HT-29 (cell line): ENCODE measurements around the gene PCDHGA3. TPM values are rescaled to one million over a fixed set of nuclear protein-coding genes. Genes with fewer than 3 reads are reported as not detected.
"Not testable (repeated sequence)": the region's sequence is repeated elsewhere in the genome, so short reads cannot be mapped to it uniquely, and the experiment has no call there.

Experiments used
- DNase-seq: peaks from one replicate; pipeline ENCODE4 v3.0.0-alpha.2; 2015; ENCODE audit warnings: low spot score
- total RNA-seq: library from RNA; depleted of rRNA; stranded (reverse); fragments of >200 nt; shearing (Covaris generic); gene quantifications from 2 replicates; pipeline ENCODE4 v1.2.3, GENCODE V29; 2014; rRNA removed

PCDHGA3 gene
- total RNA-seq, result 0.10 TPM in 1 of 2 replicates, not detected in the other

DNA sequence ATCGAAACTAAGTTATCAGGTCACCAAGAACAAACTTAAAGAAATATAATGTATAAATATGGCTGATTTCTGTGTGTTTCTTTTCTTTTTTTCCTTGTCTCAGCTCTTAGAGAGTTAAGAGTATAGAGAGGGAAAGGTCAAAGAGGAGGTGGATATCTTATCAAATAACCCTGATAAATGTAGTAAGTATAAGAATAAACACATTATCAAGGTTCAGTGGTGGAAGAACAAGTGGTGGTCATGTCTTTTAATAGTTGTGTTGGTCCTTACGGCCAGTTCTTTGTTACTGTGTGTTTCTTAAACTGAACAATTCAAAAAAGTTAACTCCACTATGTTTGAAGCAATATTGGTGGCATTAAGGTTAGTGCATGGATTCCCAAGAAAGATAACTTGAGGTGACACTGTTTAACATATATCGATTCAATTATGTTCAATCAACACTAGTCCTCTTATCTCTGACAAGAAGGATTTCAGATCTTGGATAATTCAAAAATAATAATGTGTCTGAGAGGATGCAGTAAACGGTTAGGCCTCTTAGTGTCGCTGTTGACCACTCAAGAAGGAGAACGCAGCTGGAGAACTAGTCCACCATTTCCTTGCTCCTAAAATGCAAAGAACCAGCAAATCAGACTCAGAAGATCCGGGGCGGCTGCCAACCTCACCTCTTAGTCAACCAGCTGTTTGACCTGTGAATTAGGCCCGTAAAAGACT, at the start of gene PCDHGA3:
Gene PCDHGA3 (plus strand): TSS at position 588 of the 711 bp plus-strand sequence. CDS start 205 bp downstream, outside the sequence.
- peak; percentile 40 for DNase-seq

DNA sequence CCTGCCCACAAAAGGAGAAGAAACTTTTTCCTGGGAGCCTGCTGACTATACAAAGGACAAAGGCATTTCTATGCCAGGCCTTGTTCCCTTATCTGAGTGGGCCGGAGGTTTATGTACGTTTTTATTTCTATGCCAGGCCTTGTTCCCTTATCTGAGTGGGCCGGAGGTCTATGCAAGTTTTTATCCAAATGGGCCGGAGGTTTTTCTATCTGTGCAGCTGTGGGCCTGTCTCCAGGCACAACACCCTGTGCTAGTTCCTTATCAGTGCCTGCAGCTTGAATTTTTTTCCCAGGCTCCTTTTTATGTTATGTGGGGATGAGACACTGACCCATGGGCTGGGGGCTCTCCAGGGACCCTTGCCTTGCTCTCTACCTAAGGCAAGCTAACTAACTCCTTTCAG, 45.3 kb upstream of the PCDHGA3 start:
- no peak for DNase-seq

DNA sequence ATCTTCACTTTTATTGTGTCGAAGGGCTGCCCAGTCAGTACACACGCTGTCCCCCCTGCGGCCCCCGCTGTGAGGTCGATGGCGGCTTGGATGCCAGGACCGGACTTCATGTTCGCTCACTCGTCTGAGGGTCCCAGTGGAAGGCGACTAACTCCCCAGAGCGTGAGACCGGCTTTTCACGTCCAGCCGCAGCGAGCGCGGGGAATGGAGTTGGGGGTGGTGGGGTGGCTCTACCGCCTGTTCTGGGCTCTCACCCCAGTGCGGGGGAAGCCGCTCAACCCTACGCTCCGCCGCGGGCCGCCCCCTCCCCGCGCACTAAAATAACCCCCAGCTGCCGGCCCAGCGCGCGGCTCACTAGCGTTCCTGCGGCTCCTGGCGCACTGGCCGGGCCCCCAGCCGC, 39.9 kb upstream of the PCDHGA3 start, which contains the start of gene SLC25A2:
Gene SLC25A2 (minus strand): TSS at position 294 of the 400 bp plus-strand sequence. CDS start 184 bp downstream, at position 110.
- no peak for DNase-seq

DNA sequence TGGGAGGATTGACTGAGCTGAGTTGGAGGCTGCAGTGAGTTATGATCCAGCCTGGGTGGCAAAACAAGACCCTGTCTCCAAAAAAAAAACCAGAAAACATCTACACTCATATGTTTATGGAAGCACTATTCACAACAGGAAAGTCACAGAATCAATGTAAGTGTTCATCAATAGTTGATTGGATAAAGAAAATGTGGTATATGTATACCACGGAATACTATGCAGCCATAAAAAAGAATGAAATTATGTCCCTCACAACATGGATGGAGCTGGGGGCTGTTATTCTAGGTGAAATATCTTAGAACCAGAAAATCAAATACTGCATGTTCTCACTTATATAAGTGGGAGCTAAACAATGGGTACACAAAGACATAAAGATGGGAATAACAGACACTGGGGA, 37.0 kb upstream of the PCDHGA3 start:
- DNase-seq, result no peak

DNA sequence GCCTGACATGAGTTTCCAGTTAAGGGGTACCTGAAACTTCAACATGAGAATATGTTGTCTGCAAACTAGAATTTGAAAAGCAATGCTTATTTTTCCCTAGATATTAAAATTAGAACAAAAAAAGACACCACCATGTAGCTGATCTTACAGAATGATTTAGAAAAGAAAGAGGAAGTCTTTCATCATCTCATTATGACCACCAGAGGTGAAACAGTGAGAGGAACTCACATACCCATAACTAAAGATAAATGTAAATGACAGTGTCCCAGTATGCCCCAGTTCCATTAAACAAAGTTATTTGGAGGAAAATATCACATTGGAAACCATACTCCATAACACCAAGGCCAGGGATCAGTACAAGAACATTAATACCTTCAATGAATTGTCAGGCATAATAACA, 29.9 kb upstream of the PCDHGA3 start:
- DNase-seq, result no peak

DNA sequence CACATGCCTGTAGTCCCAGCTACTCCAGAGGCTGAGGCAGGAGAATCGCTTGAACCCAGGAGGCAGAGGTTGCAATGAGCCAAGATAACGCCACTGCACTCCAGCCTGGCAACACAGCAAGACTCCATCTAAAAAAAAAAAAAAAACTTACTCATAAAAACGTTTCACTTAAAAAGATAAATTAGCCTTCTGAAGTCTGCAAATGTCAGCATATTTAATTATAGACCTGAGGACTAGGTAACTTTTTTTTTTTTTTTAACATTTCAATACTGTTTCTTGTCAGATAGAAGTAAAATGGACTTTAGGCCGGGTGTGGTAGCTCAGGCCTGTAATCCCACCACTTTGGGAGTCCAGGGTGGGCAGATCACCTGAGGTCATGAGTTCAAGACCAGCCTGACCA, 26.7 kb upstream of the PCDHGA3 start:
- DNase-seq, result not testable (repeated sequence)

DNA sequence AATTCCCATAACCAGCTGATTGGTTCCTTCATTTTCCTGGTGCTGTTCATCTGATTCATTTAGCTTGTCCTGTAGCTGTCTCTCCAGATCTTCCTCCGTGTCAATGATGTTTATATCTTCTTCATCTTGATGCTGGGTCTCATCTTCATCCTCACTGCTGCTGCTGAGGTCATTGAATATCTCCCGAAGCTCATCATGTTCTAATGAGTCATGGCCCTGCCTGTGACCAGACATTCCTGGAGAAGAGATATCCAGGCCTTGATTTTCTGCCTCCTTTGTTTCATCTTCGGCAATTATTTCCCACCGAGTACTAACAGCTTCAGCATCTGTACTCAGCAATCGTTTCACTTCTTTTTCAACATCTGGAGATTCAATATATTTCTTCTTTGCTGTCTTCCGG, 24.4 kb upstream of the PCDHGA3 start:
- DNase-seq, result no peak

DNA sequence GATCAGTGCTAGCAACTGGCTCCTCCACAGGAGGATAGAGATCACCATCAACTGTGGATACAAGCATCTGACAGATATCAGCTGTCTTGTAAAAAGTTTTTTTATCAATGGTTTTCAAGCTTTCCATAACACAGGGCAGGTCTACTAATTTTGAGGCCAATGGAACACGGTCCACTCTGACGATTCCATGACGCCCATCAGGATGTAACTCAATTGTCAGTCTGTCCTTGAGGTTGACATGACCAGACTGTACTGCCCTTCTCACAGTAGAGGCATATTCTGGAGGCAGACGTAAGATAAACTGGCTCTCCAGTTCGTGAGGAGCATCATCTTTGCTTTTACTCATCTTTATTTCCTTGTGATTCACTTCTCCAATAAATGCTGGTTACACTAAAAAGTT, 23.9 kb upstream of the PCDHGA3 start:
- no peak for DNase-seq

DNA sequence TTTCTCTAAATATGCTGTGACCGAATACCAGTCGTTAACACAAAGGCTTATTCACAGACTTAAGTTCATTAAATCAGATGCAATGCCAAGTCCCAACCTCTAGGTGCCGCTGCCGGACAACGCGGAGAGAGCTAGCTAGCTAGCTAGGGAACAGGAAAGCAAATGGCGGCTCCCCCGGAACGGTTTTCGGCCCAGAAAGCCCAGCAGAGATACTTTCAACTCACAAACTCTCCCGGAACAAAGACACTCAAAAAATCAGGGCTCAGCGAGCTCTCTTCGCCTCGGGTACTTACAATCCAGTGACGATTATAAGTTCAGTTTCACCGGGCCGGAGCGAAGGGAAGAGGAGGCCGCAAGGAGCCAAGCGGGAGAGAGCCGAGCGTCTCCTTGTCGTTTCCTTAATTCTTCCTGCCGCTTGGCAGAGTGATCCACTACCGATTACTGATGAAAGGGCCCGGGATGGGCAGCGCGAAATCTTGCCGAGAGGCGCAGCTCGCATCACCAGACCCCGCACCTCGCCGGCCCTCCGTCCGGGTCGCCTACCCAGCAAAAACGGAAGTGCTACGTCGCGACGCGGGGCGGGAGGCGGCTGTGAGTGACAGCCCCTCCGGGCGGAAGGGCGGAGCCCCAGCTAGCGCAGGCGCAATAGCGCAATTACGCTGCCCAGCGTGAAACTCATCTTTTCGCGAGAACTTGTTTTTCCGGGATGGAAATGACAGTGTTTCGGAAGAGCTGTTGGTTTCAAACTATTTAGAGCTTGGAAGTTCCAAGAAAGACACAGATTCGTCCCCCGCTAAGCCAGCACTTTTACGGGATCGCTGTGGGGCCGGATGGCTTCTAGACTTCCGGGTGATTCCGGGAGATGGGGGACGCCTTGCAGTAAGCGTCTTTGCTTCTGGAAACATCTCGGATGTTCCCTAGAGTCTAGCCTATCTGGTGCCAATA, 23.1 kb upstream of the PCDHGA3 start, which contains the start of gene TAF7:
Gene TAF7 (minus strand): TSS at position 560 of the 945 bp plus-strand sequence. CDS start 740 bp downstream, outside the sequence.
- DNase-seq, result peak; percentile 96

DNA sequence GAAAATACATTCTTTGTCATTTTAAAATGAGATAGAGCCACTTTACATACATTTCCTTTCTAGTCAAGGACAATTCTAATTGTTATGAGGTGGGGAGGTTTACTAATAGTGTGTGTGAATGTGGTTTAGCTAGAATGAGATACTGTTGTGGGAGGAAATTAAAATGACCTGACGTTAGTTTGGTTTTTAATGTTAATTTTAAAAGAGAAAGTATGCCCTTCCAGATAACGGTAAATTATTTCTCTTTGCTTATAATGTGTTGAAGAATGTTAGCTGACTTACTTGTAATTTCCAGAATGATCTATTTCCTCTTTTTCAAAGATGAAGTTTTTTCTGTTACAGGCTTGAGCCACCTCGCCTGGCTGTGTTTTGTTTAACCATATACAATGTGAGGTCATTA, 21.4 kb upstream of the PCDHGA3 start:
- no peak for DNase-seq

DNA sequence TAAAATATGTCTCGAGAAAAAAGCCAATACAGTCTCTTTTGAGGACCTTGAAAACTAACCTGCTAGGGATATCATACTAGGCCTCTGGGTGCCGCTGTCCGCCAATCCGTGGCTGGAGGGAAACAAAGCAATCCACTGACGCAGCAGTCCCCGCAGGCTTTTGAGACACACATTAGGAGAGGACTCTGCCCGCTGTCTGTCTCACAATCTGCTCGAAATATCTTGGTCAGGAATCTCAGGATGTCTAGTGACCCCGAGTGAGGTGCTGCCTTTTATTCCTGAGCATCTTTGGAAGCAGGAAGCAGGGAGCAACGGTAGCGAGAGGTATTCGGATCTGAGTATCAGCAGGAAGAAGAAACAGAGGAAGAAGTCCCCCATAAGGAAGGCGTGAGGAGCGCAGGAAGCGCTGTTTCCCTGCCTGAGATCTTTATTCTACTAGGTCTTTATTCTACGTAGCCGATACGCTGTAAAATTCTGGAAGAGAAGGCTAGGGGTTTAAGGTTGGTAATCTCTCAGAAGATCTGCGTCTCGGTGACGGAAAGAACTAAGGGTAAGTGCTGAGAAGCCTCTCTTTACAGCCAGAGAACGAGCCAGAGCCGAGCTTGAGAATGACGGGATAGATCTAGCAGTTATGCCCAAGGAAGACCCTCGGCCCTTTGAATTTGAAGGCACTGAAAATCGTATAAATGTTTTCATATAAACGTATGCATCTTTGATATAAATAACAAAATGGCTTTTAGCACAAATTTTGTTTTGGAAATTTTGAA, 17.4 kb upstream of the PCDHGA3 start:
- no peak for DNase-seq

DNA sequence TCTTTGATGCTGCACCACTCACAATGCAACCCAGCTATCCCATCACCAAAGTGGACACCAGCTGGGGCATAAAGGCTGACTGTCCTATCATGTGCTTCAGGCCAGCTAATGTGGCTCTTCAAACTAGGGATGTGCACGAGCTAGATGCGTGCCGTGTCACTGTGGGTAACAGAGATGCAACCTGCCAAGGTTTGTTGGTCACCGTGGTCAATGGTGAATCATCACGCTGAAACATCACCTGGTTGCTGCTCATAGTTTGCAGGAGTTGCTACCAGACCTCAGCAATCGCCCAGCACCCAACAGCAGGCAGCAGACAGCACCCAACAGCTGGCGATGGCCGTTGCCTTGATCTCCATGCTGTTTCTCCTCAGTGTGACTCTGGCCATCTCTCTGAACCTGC, 15.4 kb upstream of the PCDHGA3 start:
- no peak for DNase-seq

DNA sequence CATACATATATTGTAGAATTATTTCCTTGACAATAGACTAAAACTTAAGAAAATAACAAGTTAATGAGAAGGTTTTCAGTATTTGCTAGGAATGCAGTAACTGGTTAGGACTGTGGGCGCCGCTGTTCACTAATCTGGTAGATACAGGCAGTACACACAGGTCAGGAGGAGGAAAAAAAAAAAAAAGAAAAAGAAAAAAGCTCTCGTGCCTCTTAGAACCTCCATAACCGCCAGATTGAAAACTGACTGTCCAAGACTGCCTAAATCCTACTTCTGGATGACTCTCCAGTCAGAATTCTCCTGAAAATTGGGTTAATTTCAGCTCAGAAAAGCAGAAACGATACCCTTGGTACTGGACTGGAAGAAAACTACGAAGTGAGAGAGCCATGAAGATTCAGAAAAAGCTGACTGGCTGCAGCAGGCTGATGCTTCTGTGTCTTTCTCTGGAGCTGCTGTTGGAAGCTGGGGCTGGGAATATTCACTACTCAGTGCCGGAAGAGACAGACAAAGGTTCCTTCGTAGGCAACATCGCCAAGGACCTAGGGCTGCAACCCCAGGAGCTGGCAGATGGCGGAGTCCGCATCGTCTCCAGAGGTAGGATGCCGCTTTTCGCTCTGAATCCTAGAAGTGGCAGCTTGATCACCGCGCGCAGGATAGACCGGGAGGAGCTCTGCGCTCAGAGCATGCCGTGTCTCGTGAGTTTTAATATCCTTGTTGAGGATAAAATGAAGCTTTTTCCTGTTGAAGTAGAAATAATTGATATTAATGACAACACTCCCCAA, 13.1 kb upstream of the PCDHGA3 start, which contains the start of gene PCDHGA1:
Gene PCDHGA1 (plus strand): TSS at position 216 of the 782 bp plus-strand sequence.
- DNase-seq, result peak; percentile 47

DNA sequence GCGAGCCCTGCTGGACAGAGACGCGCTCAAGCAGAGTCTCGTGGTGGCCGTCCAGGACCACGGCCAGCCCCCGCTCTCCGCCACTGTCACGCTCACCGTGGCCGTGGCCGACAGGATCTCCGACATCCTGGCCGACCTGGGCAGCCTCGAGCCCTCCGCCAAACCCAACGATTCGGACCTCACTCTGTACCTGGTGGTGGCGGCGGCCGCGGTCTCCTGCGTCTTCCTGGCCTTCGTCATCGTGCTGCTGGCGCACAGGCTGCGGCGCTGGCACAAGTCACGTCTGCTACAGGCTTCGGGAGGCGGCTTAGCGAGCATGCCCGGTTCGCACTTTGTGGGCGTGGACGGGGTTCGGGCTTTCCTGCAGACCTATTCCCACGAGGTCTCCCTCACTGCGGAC, 11.1 kb upstream of the PCDHGA3 start:
- not testable (repeated sequence) for DNase-seq

DNA sequence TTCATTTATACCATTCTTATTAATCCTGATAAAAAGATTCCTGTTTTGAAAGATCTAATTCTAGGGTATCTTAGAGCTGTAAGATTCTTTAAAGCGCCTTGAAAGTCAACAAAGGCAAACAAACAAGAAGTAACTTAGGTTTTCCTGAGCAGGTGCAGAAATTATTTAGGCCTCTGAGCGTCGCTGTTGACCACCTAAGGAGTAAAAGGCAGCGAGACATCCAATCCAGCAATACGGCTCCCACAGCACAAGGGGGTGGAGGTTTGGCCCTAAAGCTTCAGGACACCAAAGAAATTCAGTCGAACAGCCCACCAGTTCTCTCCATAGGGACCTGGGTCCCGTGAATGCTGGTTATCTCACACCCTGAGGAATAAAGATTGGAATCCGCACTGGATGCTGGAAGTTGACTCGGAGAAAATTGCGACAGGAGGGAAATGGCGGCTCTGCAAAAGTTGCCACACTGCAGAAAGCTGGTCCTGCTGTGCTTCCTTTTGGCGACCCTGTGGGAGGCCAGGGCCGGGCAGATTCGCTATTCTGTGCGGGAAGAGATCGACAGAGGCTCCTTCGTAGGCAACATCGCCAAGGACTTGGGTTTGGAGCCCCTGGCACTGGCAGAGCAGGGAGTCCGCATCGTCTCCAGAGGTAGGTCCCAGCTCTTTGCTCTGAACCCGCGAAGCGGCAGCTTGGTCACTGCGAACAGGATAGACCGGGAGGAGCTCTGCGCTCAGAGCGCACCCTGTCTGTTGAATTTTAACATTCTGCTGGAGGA, 4.9 kb upstream of the PCDHGA3 start, which contains the start of gene PCDHGA2:
Gene PCDHGA2 (plus strand): TSS at position 223 of the 769 bp plus-strand sequence.
- no peak for DNase-seq

DNA sequence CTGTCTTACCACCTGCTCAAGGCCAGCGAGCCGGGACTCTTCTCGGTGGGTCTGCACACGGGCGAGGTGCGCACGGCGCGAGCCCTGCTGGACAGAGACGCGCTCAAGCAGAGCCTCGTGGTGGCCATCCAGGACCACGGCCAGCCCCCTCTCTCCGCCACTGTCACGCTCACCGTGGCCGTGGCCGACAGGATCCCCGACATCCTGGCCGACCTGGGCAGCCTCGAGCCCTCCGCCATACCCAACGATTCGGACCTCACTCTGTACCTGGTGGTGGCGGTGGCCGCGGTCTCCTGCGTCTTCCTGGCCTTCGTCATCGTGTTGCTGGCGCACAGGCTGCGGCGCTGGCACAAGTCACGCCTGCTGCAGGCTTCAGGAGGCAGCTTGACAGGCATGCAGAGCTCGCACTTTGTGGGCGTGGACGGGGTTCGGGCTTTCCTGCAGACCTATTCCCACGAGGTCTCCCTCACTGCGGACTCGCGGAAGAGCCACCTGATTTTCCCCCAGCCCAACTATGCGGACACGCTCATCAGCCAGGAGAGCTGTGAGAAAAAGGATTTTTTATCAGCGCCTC, 2.8 kb upstream of the PCDHGA3 start:
- not testable (repeated sequence) for DNase-seq

DNA sequence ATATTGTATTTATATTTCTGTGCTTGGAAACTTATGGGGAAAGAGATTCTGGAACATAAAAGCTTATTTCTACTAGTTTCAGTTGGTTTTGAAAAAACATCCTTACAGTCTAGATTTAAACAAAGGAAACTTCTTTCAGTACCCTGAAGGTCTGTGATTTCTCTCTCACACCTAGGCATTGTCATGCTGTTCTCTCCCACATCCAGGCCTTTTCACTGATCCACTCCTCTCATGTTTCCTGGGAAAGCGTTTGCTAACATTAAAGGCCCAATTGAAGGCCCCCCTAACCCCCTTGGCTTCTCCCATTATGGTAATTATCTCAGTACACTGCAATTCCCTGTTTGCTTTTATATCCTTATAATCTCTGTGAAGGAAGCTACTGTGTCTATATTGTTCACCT, 856 bp upstream of the PCDHGA3 start:
- DNase-seq, result no peak

DNA sequence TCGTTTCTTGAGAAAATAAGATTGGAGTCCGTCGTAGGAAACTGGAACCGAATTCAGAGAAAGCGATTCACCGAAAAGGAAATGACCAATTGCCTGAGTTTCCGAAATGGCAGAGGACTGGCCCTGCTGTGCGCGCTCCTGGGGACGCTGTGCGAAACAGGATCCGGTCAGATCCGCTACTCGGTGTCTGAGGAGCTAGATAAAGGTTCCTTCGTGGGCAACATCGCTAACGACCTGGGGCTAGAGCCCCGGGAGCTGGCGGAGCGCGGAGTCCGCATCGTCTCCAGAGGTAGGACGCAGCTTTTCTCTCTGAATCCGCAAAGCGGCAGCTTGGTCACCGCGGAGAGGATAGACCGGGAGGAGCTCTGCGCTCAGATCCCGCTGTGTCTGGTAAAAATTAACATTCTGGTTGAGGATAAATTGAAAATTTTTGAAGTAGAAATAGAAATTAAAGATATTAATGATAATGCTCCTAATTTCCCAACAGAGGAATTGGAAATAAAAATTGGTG, 379 bp downstream of the PCDHGA3 start:
- no peak for DNase-seq

DNA sequence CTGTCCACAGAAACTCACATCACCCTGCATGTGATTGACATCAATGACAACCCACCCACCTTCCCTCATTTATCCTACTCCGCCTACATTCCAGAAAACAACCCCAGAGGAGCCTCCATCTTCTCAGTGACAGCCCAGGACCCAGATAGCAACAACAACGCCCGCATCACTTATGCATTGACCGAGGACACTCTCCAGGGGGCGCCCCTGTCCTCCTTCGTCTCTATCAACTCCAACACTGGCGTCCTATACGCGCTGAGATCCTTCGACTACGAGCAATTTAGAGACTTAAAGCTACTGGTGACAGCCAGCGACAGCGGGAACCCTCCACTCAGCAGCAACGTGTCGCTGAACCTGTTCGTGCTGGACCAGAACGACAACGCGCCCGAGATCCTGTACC, 1.7 kb downstream of the PCDHGA3 start:
- DNase-seq, result no peak
